M059J (cell line): ENCODE results near the gene IFT172. TPM values are rescaled to one million over a fixed set of nuclear protein-coding genes. Genes with fewer than 3 reads are reported as not detected.
"Not testable (repeated sequence)": the region's sequence is repeated elsewhere in the genome, so short reads cannot be mapped to it uniquely, and the experiment has no call there.

Experiments
- DNase-seq: peaks from one replicate; pipeline ENCODE4 v3.0.0-alpha.2; 2012; ENCODE audit warnings: low read depth
- total RNA-seq: library from RNA; depleted of rRNA; stranded (reverse); fragments of >200 nt; shearing (Covaris generic); gene quantifications from 2 replicates; pipeline ENCODE4 v1.2.3, GENCODE V29; 2014; rRNA removed

Gene IFT172
- total RNA-seq, 1 experiment from 2014 or later = 5.7 TPM

DNA sequence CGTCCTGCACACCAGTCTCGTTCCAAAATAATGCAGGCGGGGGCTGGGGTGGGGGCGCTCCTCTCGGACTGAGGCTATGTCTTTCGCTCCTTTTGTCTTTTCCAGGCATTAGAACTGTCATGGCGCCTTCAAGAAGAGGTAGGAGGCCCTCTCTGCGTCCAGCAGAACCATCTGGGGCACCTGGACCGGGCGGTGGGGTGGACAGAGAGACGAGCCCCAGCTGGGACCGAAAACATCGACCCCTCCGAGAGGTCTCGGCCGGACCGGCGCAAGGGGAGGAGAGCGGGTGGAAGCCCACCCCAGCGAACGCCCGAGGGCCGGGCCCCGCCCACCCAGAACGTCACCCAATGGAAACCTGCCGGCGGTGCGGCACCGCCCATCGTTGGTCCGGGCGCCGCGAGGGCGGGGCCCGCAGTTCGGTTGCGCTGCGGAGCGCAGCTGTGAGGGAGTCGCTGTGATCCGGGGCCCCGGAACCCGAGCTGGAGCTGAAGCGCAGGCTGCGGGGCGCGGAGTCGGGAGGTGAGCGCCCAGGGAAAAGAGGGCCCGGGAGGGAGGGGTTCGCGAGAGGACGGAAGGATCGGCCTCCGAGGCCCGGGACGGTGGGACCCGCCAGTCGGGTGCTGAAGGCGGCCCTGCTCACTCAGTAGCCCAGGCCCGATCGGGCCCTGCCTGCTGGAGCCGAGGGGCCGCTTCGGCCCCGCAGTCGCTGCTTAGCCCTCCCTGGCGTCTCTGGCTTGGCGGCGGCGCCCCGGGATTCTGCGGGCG, 61.1 kb downstream of the IFT172 start, which contains the start of gene NRBP1:
Gene NRBP1 (plus strand): TSS at position 419 of the 765 bp plus-strand sequence. CDS start 4,643 bp downstream, outside the sequence.
- peak; percentile 89 for DNase-seq

DNA sequence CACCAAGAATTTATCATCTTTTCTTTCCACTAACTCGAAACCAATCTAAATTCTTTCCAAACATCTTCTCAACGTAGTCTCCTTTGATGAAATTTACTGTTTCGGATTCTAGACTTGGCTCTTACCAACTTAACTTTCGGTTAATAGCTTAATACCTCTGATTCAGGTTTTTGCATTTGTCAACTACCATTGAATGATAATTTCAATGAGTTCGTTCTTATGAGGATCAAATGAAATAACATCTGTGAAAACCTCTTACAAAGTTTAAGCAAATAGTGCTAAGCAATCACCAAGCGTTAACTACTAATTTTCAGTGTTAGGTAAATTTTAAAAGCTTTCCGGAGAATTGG, 61.7 kb downstream of the IFT172 start:
- DNase-seq = no peak

DNA sequence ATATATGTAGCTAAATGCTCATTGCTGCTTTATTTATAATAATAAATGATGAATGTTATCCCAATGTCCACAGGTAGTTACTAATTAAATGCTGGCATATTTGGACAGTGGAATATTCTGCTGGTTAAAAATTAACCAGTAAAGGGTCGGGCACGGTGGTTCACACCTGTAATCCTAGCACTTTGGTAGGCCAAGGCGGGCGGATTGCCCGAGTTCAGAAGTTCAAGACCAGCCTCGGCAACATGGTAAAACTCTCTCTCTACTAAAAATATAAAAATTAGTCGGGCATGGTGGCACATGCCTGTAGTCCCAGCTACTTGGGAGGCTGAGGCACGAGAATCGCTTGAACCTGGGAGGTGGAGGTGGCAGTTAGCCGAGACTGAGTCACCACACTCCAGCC, 64.5 kb downstream of the IFT172 start:
- DNase-seq = not testable (repeated sequence)

DNA sequence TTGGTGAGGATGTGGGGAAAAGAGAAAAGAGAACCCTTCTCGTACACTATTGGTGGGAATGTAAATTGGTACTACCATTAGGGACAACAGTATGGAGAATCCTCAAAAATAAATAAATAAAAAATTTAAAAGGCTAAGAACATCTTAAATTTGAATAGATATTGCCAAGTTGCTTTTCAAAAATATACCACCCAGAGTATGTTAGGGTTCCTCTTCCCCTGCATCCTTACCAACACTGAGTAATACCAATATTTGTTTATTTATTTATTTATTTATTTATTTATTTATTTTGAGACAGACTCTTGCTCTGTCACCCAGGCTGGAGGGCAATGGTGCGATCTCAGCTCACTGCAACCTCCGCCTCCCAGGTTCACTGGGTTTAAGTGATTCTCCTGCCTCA, 66.6 kb downstream of the IFT172 start:
- DNase-seq = no peak

DNA sequence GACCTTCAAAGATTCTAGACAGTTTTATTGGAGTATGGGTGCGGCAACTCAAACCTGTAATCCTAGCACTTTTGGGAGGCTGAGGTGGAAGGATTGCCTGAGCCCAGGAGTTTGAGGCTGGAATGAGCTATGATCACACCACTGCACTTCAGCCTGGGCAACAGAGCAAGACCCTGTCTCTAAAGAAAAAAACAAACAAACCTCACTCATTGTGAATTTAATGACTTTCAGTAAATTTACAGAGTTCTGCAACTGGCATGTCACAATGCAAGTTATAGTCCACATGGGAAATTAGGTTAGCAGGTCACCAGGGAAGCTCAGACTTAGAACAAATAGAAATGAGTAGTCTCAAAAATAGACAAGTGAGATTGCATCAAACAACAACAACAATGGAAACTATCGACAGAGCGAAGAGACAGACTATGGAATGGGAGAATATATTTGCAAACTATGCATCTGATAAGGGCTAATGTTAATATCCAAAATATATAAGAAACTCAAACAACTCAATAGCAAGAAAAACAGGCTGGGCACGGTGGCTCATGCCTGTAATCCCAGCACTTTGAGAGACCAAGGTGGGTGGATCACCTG, 67.8 kb downstream of the IFT172 start:
- DNase-seq = no peak

DNA sequence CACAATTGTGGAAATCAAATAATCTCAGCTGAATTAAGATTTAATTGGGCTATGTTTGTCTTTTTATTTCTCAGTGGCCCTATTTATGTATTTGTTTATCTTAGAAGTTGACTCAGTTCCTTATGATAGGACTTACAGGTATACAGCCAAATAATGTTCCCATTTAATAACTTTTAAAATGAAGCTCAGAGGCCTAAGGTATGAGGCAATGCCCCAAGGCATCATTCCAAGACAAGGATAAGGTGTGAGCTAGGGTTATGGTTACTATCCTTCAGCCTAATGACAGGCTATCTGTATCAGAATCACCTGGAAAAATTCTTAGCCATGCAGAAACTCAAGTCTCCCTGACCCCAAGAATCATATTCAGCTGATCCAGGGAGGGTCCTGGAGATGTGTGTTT, 68.5 kb downstream of the IFT172 start:
- no peak for DNase-seq

DNA sequence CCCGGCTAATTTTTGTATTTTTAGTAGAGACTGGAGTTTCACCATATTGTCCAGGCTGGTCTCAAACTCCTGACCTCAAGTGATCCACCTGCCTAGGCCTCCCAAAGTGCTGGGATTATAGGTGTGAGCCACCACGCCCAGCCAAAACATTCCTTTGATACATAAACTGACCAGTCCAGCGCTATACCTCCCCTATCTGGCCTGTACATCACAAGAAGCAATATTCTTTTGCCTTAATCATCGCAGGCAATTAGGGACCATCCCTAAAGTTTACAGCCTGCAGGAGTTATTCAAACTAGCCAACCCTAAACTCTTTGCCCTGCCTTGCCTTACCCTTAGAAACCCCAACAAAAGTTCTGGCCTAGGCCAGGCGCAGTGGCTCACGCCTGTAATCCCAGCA, 73.4 kb downstream of the IFT172 start:
- DNase-seq = no peak

DNA sequence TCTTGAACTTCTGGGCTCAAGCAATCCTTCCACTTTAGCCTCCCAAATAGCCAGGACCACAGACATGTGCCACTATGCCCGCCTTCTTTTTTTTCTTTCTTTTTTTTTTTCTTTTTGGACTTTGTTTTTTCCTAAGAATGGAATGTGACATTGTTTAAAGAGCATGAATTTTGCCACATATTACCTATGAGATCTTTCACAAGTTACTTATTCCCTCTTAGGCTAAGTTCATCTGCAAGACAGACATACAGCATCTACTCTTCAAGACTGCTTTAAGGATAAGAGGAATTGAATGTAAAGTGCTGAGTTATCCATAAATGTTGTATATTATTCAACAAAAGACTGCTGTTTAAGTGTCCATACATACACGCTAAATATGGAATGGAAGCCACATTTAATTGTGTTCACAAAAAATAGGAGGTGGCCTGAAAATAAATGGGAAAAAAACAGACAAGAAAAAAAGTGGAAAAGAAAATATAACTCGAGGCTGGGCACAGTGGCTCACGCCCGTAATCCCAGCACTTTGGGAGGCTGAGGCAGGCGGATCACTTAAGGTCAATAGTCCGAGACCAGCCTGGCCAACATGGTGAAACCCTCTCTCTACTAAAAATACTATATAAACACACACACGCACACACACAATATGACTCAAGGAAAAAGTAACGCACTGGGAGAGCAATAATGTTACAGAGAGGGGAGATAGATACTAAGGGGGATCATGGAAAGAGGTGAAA, 77.0 kb downstream of the IFT172 start:
- DNase-seq = no peak

DNA sequence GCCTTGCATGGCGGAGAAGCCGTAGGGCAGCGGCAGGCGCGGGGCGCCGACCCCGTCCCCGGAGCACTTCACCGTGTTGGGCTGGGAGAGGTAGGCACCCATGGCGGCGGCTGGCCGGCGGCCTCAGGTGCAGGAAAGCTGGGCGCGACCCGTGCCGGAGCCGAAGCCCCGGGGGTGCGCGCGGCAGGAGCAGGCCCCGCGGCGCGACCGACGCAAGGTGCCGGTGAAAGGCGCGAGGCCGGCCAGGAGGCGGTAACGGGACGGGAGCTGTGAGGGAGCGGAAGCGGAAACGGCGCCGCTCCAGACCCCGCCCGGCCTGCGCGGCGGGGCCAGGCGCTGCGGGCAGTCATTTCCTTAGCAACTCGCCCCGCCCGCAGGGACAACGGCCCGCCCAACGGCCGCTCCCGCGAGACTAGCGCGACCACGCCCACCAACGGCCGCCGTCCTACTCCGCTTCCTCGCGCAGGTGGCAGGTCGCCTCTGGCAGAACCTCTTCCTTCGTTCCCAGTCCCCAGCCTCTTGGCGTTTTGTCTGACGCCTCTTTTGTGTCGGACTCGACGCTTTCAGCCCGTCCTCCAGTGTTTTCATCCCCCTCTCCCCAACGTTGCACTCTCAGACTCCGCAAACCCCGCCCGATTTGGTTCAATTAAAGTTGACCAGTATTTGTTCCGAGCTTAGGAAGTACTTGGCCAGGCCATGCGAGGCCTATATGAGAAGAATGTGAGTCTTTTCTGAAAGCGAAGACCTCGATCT, 80.0 kb downstream of the IFT172 start, which contains the start of gene PPM1G:
Gene PPM1G (minus strand): TSS at position 271 of the 753 bp plus-strand sequence. CDS start 169 bp downstream, at position 102.
- peak; percentile 91 for DNase-seq

DNA sequence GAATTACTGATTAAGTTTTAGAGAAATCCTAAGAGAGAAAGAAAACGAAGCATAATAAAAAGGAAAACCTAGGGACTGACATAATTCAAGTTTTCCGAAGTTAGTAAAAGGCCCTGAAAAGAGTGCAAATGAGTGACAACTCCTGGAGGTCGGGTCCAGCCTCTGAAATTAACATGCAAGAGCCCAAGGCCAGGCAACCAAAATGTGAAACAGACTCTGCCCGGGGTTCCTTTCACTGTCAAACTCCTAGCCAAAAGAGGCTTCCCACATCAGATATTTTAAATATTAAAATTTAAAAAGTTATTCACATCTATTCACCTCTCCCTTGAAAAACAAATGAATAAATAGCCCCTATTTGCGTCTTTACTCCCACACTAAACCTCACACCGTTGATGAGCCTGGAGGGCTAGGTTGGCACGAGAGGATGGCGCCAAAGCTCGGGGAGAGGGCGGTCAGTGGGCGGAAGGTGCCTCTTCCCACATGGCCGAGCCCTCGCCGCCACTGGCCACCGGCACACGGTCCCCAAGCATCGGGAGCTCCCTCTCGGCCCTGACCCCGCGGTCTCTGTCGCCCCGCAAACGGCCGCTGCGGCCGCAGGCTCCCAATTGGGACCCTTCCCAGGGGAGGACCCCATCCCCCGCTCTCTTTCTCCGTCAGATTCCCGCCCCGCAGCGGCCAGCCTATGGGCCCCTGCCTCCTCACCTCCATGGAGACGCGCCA, 80.8 kb downstream of the IFT172 start:
- peak; percentile 41 for DNase-seq

DNA sequence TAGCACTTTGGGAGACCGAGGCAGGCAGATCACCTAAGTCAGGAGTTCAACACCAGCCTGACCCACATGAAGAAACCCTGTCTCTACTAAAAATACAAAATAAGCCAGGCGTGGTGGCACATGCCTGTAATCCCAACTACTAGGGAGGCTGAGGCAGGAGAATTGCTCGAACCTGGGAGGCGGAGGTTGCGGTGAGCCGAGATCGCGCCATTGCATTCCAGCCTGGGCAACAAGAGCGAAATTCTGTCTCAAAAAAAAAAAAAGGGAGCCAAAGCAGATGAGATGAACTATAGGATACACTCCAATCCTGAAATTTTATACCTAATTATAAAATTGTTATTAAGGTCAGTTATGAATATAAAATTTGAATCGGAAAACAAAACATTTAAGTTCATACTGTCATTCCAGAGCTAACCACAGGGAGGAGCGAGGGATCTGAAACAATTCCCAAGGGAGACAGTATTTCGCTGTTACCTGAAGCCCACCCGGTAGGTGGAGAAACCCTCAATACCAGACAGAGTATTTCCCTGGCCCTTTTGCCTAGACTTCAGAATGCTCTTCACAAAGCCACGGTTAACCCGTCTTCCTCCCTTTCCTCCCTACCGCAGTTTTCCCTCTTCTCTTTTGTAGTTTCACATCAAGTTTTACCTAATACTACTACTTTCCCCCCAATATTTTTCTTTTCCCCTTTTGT, 81.6 kb downstream of the IFT172 start:
- DNase-seq = peak; percentile 49

DNA sequence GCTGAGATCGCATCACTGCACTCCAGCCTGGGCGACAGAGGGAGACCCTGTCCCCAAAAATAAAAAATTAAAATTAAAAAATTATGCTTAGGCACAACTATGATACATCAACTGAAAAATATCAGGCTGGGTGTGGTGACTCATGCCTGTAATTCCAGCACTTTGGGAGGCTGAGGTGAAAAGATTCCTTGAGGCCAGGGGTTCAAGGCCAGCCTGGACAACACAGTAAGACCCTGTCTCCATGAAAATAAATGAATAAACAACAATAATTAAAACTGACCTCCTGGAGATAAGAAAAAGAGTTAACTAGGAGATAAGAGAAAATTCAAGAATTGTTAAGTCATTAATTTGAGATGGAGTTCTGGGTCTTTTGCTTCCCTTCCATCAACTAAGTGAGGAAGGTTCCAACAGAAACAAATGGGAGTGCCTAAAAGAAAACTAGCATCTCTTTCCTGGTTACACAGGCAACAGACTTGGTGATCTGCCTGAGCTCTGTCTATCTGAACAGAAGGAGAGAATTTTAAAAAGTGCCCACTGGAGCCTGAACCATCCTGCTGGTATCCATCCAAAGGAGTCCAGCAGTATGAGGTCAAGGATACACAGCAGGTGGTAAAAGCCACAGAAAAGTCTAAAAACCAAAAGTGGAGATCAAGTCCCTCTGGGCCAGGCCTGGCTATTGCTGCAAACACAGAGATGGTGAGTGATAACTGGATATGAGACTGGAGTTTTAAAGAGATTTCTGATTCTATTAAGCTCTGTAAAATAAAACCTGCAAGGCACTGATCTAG, 89.0 kb downstream of the IFT172 start:
- peak; percentile 36 for DNase-seq

DNA sequence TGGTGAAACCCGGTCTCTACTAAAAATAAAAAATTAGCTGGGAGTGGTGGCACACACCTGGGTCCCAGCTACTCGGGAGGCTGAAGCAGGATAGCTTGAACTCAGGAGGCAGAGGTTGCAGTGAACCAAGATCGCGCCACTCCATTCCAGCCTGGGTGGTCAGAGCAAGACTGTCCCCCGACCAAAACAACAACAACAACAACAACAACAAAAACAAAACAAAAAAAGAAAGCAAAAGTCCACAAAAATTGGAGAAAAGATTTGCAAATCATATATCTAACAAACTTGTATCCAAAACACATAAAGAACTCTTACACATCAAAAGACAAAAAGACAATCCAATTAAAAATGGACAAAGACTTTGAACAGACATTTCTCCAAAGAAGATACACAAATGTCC, 90.6 kb downstream of the IFT172 start:
- DNase-seq = no peak

Other genes starting within 250 kb of the IFT172 start
- not detected in 2 replicates for gene SLC30A3, start 226.7 kb downstream of the IFT172 start, total RNA-seq
- gene DNAJC5G, start 214.3 kb downstream of the IFT172 start, total RNA-seq = not detected in 2 replicates
- 0.05 TPM in 1 of 2 replicates, not detected in the other for gene TRIM54, start 207.3 kb downstream of the IFT172 start, total RNA-seq
- 1.6 and 3.0 TPM in 2 replicates for gene UCN, start 181.3 kb downstream of the IFT172 start, total RNA-seq
- gene MPV17, start 166.6 kb downstream of the IFT172 start, total RNA-seq = 92.5 and 95.2 TPM in 2 replicates
- 32.3 and 34.0 TPM in 2 replicates for gene GTF3C2, start 133.0 kb downstream of the IFT172 start, total RNA-seq
- 24.3 and 31.1 TPM in 2 replicates for gene EIF2B4, start 119.4 kb downstream of the IFT172 start, total RNA-seq
- gene SNX17, start 119.1 kb downstream of the IFT172 start, total RNA-seq = 70.4 and 88.3 TPM in 2 replicates
- 3.6 and 7.6 TPM in 2 replicates for gene ZNF513, start 109.0 kb downstream of the IFT172 start, total RNA-seq
- gene PPM1G, start 80.2 kb downstream of the IFT172 start, total RNA-seq = 105 and 134 TPM in 2 replicates
- gene NRBP1, start 61.1 kb downstream of the IFT172 start, total RNA-seq = 96.9 and 124 TPM in 2 replicates
- not detected in 2 replicates for gene KRTCAP3, start 47.4 kb downstream of the IFT172 start, total RNA-seq
- gene FNDC4, start 5.5 kb upstream of the IFT172 start, total RNA-seq = 2.6 and 3.1 TPM in 2 replicates
- gene GCKR, start 7.1 kb upstream of the IFT172 start, total RNA-seq = not detected in 2 replicates
- 22.7 and 23.3 TPM in 2 replicates for gene ZNF512, start 93.3 kb upstream of the IFT172 start, total RNA-seq
- gene CCDC121, start 139.3 kb upstream of the IFT172 start, total RNA-seq = 0.42 and 1.4 TPM in 2 replicates
- gene GPN1, start 139.3 kb upstream of the IFT172 start, total RNA-seq = 39.3 and 44.7 TPM in 2 replicates
- gene SUPT7L, start 173.9 kb upstream of the IFT172 start, total RNA-seq = 22.0 and 27.8 TPM in 2 replicates
- 19.8 and 35.1 TPM in 2 replicates for gene SLC4A1AP, start 174.1 kb upstream of the IFT172 start, total RNA-seq